ENCODE results near the gene NUDT1. TPM values are rescaled to one million over a fixed set of nuclear protein-coding genes. Genes with fewer than 3 reads are reported as not detected.

Gene NUDT1
- total RNA-seq, 1 experiment from 2014 or later, result 92.6 TPM

GRCh38 chr7:2220030-2220429 lies 22.0 kb upstream of the NUDT1 start:
- TF ChIP-seq, protein P1, sequence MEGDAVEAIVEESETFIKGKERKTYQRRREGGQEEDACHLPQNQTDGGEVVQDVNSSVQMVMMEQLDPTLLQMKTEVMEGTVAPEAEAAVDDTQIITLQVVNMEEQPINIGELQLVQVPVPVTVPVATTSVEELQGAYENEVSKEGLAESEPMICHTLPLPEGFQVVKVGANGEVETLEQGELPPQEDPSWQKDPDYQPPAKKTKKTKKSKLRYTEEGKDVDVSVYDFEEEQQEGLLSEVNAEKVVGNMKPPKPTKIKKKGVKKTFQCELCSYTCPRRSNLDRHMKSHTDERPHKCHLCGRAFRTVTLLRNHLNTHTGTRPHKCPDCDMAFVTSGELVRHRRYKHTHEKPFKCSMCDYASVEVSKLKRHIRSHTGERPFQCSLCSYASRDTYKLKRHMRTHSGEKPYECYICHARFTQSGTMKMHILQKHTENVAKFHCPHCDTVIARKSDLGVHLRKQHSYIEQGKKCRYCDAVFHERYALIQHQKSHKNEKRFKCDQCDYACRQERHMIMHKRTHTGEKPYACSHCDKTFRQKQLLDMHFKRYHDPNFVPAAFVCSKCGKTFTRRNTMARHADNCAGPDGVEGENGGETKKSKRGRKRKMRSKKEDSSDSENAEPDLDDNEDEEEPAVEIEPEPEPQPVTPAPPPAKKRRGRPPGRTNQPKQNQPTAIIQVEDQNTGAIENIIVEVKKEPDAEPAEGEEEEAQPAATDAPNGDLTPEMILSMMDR (IDR thresholded peaks at IDR 0.05), result no peak
- TF ChIP-seq REST (IDR thresholded peaks at IDR 0.05; ENCODE audit: insufficient read depth in 1 of 2, low read depth in 2 of 2, low read length in 1 of 2) (no peak), SIN3A (IDR thresholded peaks at IDR 0.05; ENCODE audit: borderline replicate concordance, insufficient read depth, low read depth, low read length) (no peak), POLR2AphosphoS5 (IDR thresholded peaks at IDR 0.05; ENCODE audit: low read depth, low read length) (no peak), TCF7L2 (IDR thresholded peaks at IDR 0.05; ENCODE audit: low read depth, low read length) (no peak)
- POLR2A ChIA-PET, result no interaction called here
- no peaks in the 10 kb centered on the region for H3K4me1 ChIP-seq (ENCODE audit: control insufficient read depth, insufficient read depth, low read length)
- no peaks in the 10 kb centered on the region for H3K27me3 ChIP-seq (ENCODE audit: control insufficient read depth, insufficient read depth, low read length)
- DNase-seq (ENCODE audit: low read depth, low spot score) (no peak), ATAC-seq (no peak)
- H3K27ac ChIP-seq (ENCODE audit: low read length), result no peak overlapping the region
- BruUV-seq (replicated peaks), result no TSS peak
- CTCF ChIA-PET, result no interaction called here
- no peaks in the 10 kb centered on the region; the same call in 1 of the 2 replicates for H3K36me3 ChIP-seq (ENCODE audit: control insufficient read depth, insufficient read depth, low read length)
- in situ Hi-C loops (cut with HindIII; ENCODE audit: low pct_unique_long_range_greater_than_20kb, low sequenced_read_pairs), result no loop called here
- no peak overlapping the region for H3K4me3 ChIP-seq (ENCODE audit: low read depth in 2 of 2, low read length in 2 of 2)
- intact Hi-C loops (cut with micrococcal nuclease; ENCODE audit: unreplicated experiment), result no loop called here
- no peaks in the 10 kb centered on the region for H3K9me3 ChIP-seq (ENCODE audit: control insufficient read depth, insufficient read depth, low read depth, low read length)

GRCh38 chr7:2220506-2220905 lies 21.5 kb upstream of the NUDT1 start:
- H3K27me3 ChIP-seq (ENCODE audit: control insufficient read depth, insufficient read depth, low read length), result no peaks in the 10 kb centered on the region
- ChIA-PET CTCF (no interaction called here), POLR2A (no interaction called here)
- H3K4me3 ChIP-seq (ENCODE audit: low read depth in 2 of 2, low read length in 2 of 2), result no peak overlapping the region
- DNase-seq (ENCODE audit: low read depth, low spot score) (no peak), ATAC-seq (no peak)
- no peaks in the 10 kb centered on the region for H3K4me1 ChIP-seq (ENCODE audit: control insufficient read depth, insufficient read depth, low read length)
- H3K9me3 ChIP-seq (ENCODE audit: control insufficient read depth, insufficient read depth, low read depth, low read length), result no peaks in the 10 kb centered on the region
- H3K27ac ChIP-seq (ENCODE audit: low read length), result no peak overlapping the region
- intact Hi-C loops (cut with micrococcal nuclease; ENCODE audit: unreplicated experiment) (no loop called here), in situ Hi-C loops (cut with HindIII; ENCODE audit: low pct_unique_long_range_greater_than_20kb, low sequenced_read_pairs) (no loop called here)
- TF ChIP-seq REST (IDR thresholded peaks at IDR 0.05; ENCODE audit: insufficient read depth in 1 of 2, low read depth in 2 of 2, low read length in 1 of 2) (no peak), SIN3A (IDR thresholded peaks at IDR 0.05; ENCODE audit: borderline replicate concordance, insufficient read depth, low read depth, low read length) (no peak), TCF7L2 (IDR thresholded peaks at IDR 0.05; ENCODE audit: low read depth, low read length) (no peak), POLR2AphosphoS5 (IDR thresholded peaks at IDR 0.05; ENCODE audit: low read depth, low read length) (no peak)
- TF ChIP-seq, protein P1 (IDR thresholded peaks at IDR 0.05), result no peak
- H3K36me3 ChIP-seq (ENCODE audit: control insufficient read depth, insufficient read depth, low read length), result no peaks in the 10 kb centered on the region; the same call in 1 of the 2 replicates
- no TSS peak for BruUV-seq (replicated peaks)
